CD4-positive, alpha-beta T cell (primary cell): ENCODE data around the gene SLAMF9. TPM values are rescaled to one million over a fixed set of nuclear protein-coding genes. Genes with fewer than 3 reads are reported as not detected.

Source experiments
- ATAC-seq: fragments of 200-7000 bp; cut with Tn5 transposase; one replicate; pipeline ENCODE4 v1.10.0; 2022; ENCODE audit warnings: mild to moderate bottlenecking; ENCODE audit not compliant: poor library complexity
- CTCF ChIA-PET: fragments of 350-600 bp; sonication (Branson Sonifier 250); formaldehyde crosslinking; loops from one replicate; lab custom pipeline; 2021; ENCODE audit warnings: antibody characterized with exemption, inconsistent platforms; lab: Charles Lee
- POLR2A ChIA-PET: fragments of 350-600 bp; sonication (Branson Sonifier 250); formaldehyde crosslinking; loops from one replicate; lab custom pipeline; 2021; ENCODE audit warnings: antibody characterized with exemption, inconsistent platforms; lab: Charles Lee
- DNase-seq, 14 experiments: peaks; one replicate each; pipeline ENCODE4 v3.0.0-alpha.2; 2013 to 2020; ENCODE audit warnings: mixed read lengths in 2 of 14
- H3K27ac ChIP-seq, 2 donors: one replicate each; pipeline versions ENCODE4 v1.5.1 to v1.7.0; 2013; ENCODE audit warnings: low read length in 2 of 2, low read depth in 1 of 2, mild to moderate bottlenecking in 1 of 2
- H3K27me3 ChIP-seq, 2 experiments: 1 replicate in 1 of 2; 2 replicates in 1 of 2; pipeline versions ENCODE4 v1.6.1 to v1.7.0; 2013; ENCODE audit warnings: low read length in 2 of 2, control low read depth in 1 of 2, mild to moderate bottlenecking in 1 of 2, moderate library complexity in 1 of 2; ENCODE audit not compliant: insufficient read depth in 2 of 2, control insufficient read depth in 1 of 2
- H3K36me3 ChIP-seq: one replicate; pipeline ENCODE4 v1.6.1; 2013; ENCODE audit warnings: low read length, control low read depth; ENCODE audit not compliant: insufficient read depth
- H3K4me1 ChIP-seq: one replicate; pipeline ENCODE4 v1.6.1; 2013; ENCODE audit warnings: low read length, control low read depth; ENCODE audit not compliant: insufficient read depth
- H3K4me3 ChIP-seq: one replicate; pipeline ENCODE4 v1.5.1; 2013; ENCODE audit warnings: mild to moderate bottlenecking, low read length, moderate library complexity
- H3K9me3 ChIP-seq, 2 experiments: 1 replicate in 1 of 2; 2 replicates in 1 of 2; pipeline versions ENCODE4 v1.6.1 to v1.7.0; 2013; ENCODE audit warnings: low read length in 2 of 2, mild to moderate bottlenecking in 2 of 2, control low read depth in 1 of 2, moderate library complexity in 1 of 2; ENCODE audit not compliant: control insufficient read depth in 1 of 2, insufficient read depth in 1 of 2
- H3K27ac Mint-ChIP-seq: one replicate; pipeline ENCODE4 v1.8.0; 2020; ENCODE audit warnings: mixed read lengths
- H3K27me3 Mint-ChIP-seq: one replicate; pipeline ENCODE4 v1.8.0; 2021; ENCODE audit warnings: mixed read lengths
- H3K36me3 Mint-ChIP-seq: one replicate; pipeline ENCODE4 v1.8.0; 2021; ENCODE audit warnings: low read depth, mixed read lengths
- H3K4me1 Mint-ChIP-seq: one replicate; pipeline ENCODE4 v1.8.0; 2021; ENCODE audit warnings: low read depth, mixed read lengths
- H3K4me3 Mint-ChIP-seq: one replicate; pipeline ENCODE4 v1.8.0; 2020; ENCODE audit warnings: mild to moderate bottlenecking, mixed read lengths
- H3K9me3 Mint-ChIP-seq: one replicate; pipeline ENCODE4 v1.8.0; 2020; ENCODE audit warnings: mixed read lengths
- CTCF ChIP-seq: fragments of 200-600 bp; IDR thresholded peaks from one replicate; pipeline ENCODE4 v1.8.0; 2022; ENCODE audit warnings: antibody characterized with exemption, mild to moderate bottlenecking
- intact Hi-C, 2 experiments: fragments of 100-400 bp; cut with DNase I in 1 of 2; cut with micrococcal nuclease in 1 of 2; formaldehyde crosslinking; loops; one replicate each; pipeline versions ENCODE4 v1.15.1 to v1.9.0; 2023 to 2025; cut with DNase I, micrococcal nuclease
- total RNA-seq, 174 experiments: library from RNA in 2 of 174; stranded (reverse) in 2 of 174; gene quantifications; one replicate each; pipeline ENCODE4 v1.2.3 and lab custom pipeline; 2021 to 2026

Gene SLAMF9
- total RNA-seq, 2 experiments from 2014 or later = not detected

- intact Hi-C loops = loop anchor here (1.0 to 5.0 kb wide), 4 partner anchors 147 to 813 kb away; no protein-coding TSS in a partner anchor
- no peak for DNase-seq
- peak overlapping the region; percentile 62 for H3K4me3 Mint-ChIP-seq
These were observed 9.2 kb downstream of the SLAMF9 start for GRCh38 chr1:159944623-159945455.

GRCh38 chr1:159943908-159944622, 10.0 kb downstream of the SLAMF9 start:
- peaks cover 50% of the 10 kb centered on the region for H3K27me3 Mint-ChIP-seq

More at GRCh38 chr1:159944623-159945455, 9.2 kb downstream of the SLAMF9 start:
- no peak for TF ChIP-seq CTCF
- ATAC-seq = no peak
- H3K9me3 Mint-ChIP-seq = no peaks in the 10 kb centered on the region
- Histone ChIP-seq H3K27me3 (peaks cover 22 to 26% of the 10 kb centered on the region in 2 experiments), H3K4me1 (peaks cover 15% of the 10 kb centered on the region), H3K27ac (no peak overlapping the region), H3K9me3 (no peaks in the 10 kb centered on the region), H3K36me3 (no peaks in the 10 kb centered on the region), H3K4me3 (peak overlapping the region; percentile 46)
- peaks cover 10% of the 10 kb centered on the region for H3K4me1 Mint-ChIP-seq
- no peaks in the 10 kb centered on the region for H3K36me3 Mint-ChIP-seq
- ChIA-PET CTCF (interaction anchor here (0.9 to 2.2 kb wide), 8 partner anchors 20 to 164 kb away, joined by 3 to 25 read pairs (median 7); partner anchors contain the start of genes DUSP23 and TAGLN2), POLR2A (interaction anchor here (1.0 to 1.6 kb wide), 7 partner anchors 8 to 63 kb away, joined by 3 to 7 read pairs (median 4); partner anchors contain the start of gene TAGLN2)
- no peak overlapping the region for H3K27ac Mint-ChIP-seq
- peaks cover 43% of the 10 kb centered on the region for H3K27me3 Mint-ChIP-seq

More at GRCh38 chr1:159943908-159944622, 10.0 kb downstream of the SLAMF9 start:
- ChIA-PET CTCF (interaction anchor here (1.0 kb wide), 1 partner anchor 145 kb away, joined by 3 read pairs; no protein-coding TSS in a partner anchor), POLR2A (interaction anchor here (1.2 kb wide), 1 partner anchor 19 kb away, joined by 4 read pairs; the partner anchor contains the start of gene TAGLN2)
- Histone ChIP-seq H3K27ac (no peak overlapping the region), H3K9me3 (no peaks in the 10 kb centered on the region), H3K27me3 (peaks cover 22 to 26% of the 10 kb centered on the region in 2 experiments), H3K36me3 (no peaks in the 10 kb centered on the region), H3K4me3 (no peak overlapping the region), H3K4me1 (peaks cover 15% of the 10 kb centered on the region)
- no peaks in the 10 kb centered on the region for H3K9me3 Mint-ChIP-seq
- DNase-seq (no peak), ATAC-seq (no peak)
- no peak overlapping the region for H3K27ac Mint-ChIP-seq
- H3K36me3 Mint-ChIP-seq = no peaks in the 10 kb centered on the region
- intact Hi-C loops = no loop called here
- TF ChIP-seq CTCF = no peak
- peaks cover 10% of the 10 kb centered on the region for H3K4me1 Mint-ChIP-seq
- no peak overlapping the region for H3K4me3 Mint-ChIP-seq
